B cell (primary cell): Measurements from ENCODE around the gene CCDC92B. TPM values are rescaled to one million over a fixed set of nuclear protein-coding genes. Genes with fewer than 3 reads are reported as not detected.
"Not testable (repeated sequence)": the region's sequence is repeated elsewhere in the genome, so short reads cannot be mapped to it uniquely, and the experiment has no call there.

Experiments used
- ATAC-seq: fragments of 200-7000 bp; cut with Tn5 transposase; one replicate; pipeline ENCODE4 v1.10.0; 2021; ENCODE audit warnings: low read depth, mild to moderate bottlenecking, moderate number of reproducible peaks, moderate library complexity
- CTCF ChIA-PET: fragments of 350-600 bp; sonication (Branson Sonifier 250); formaldehyde crosslinking; loops from one replicate; lab custom pipeline; 2021; ENCODE audit warnings: antibody characterized with exemption, inconsistent platforms; lab: Charles Lee
- POLR2A ChIA-PET: fragments of 350-600 bp; sonication (Branson Sonifier 250); formaldehyde crosslinking; loops from one replicate; lab custom pipeline; 2021; ENCODE audit warnings: antibody characterized with exemption; lab: Charles Lee
- DNase-seq: peaks from one replicate; pipeline ENCODE4 v3.0.0; 2013
- H2AFZ ChIP-seq: 2 replicates; pipeline ENCODE4 v1.6.1; 2012; ENCODE audit warnings: mild to moderate bottlenecking, low read depth, low read length; ENCODE audit not compliant: insufficient read depth, poor library complexity, severe bottlenecking
- H3K27ac ChIP-seq, 2 donors: 1 replicate in 1 of 2; 2 replicates in 1 of 2; pipeline ENCODE4 v1.5.1; 2012 to 2013; ENCODE audit warnings: low read length in 2 of 2, mild to moderate bottlenecking in 2 of 2, moderate library complexity in 1 of 2
- H3K27me3 ChIP-seq, 4 experiments: fragments of 200-600 bp in 1 of 4; sonication (generic) in 1 of 4; replicated peaks in 1 of 4; 1 replicate in 2 of 4; 2 replicates in 2 of 4; pipeline versions ENCODE4 v1.6.1 to v1.7.0; 2013 to 2016; ENCODE audit warnings: low read length in 3 of 4, mild to moderate bottlenecking in 2 of 4, mixed read lengths in 1 of 4, moderate library complexity in 1 of 4; ENCODE audit not compliant: insufficient read depth in 4 of 4, control insufficient read depth in 3 of 4; ENCODE audit errors: control extremely low read depth in 1 of 4
- H3K36me3 ChIP-seq, 2 experiments: replicated peaks in 1 of 2; 1 replicate in 1 of 2; 2 replicates in 1 of 2; pipeline versions ENCODE4 v1.6.1 to v1.7.1; 2013; ENCODE audit warnings: low read length in 1 of 2; ENCODE audit not compliant: insufficient read depth in 2 of 2, control insufficient read depth in 1 of 2; ENCODE audit errors: control extremely low read depth in 1 of 2, extremely low read depth in 1 of 2
- H3K4me1 ChIP-seq, 2 donors: fragments of 200-600 bp in 1 of 2; sonication (generic) in 1 of 2; 1 replicate in 1 of 2; 2 replicates in 1 of 2; pipeline versions ENCODE4 v1.5.1 to v1.6.1; 2013 to 2017; ENCODE audit warnings: low read length in 2 of 2; ENCODE audit not compliant: control insufficient read depth in 2 of 2, insufficient read depth in 2 of 2
- H3K4me2 ChIP-seq: replicated peaks from 2 replicates; pipeline ENCODE3; 2012; ENCODE audit warnings: mild to moderate bottlenecking, low read depth, low read length; ENCODE audit not compliant: poor library complexity, severe bottlenecking
- H3K4me3 ChIP-seq, 5 experiments: fragments of 200-600 bp in 1 of 5; sonication (generic) in 1 of 5; 1 replicate in 3 of 5; 2 replicates in 2 of 5; pipeline versions ENCODE4 v1.5.1 to v1.7.0; 2011 to 2016; ENCODE audit warnings: low read length in 4 of 5, mild to moderate bottlenecking in 4 of 5, low read depth in 2 of 5, control low read depth in 1 of 5, moderate library complexity in 1 of 5; ENCODE audit not compliant: insufficient read depth in 1 of 5; ENCODE audit errors: control extremely low read depth in 1 of 5, extremely low read depth in 1 of 5
- H3K79me2 ChIP-seq: fragments of 200-600 bp; sonication (generic); one replicate; pipeline ENCODE4 v1.6.0; 2016; ENCODE audit warnings: low read length; ENCODE audit not compliant: control insufficient read depth, insufficient read depth
- H3K9ac ChIP-seq: fragments of 200-600 bp; sonication (generic); 2 replicates; pipeline ENCODE4 v1.6.1; 2017; ENCODE audit warnings: mild to moderate bottlenecking, low read length, moderate library complexity
- H3K9me3 ChIP-seq, 3 donors: one replicate each; pipeline versions ENCODE4 v1.6.1 to v1.7.1; 2013; ENCODE audit warnings: low read length in 2 of 3; ENCODE audit not compliant: control insufficient read depth in 2 of 3, insufficient read depth in 1 of 3; ENCODE audit errors: control extremely low read depth in 1 of 3
- H4K20me1 ChIP-seq: 2 replicates; pipeline ENCODE4 v1.6.0; 2012; ENCODE audit warnings: mild to moderate bottlenecking, low read length; ENCODE audit not compliant: insufficient read depth, control insufficient read depth, poor library complexity, severe bottlenecking
- H3K27ac Mint-ChIP-seq: one replicate; pipeline ENCODE4 v1.8.0; 2021; ENCODE audit warnings: mixed read lengths
- H3K27me3 Mint-ChIP-seq: one replicate; pipeline ENCODE4 v1.8.0; 2021; ENCODE audit warnings: mixed read lengths
- H3K4me1 Mint-ChIP-seq: one replicate; pipeline ENCODE4 v1.8.0; 2021; ENCODE audit warnings: mixed read lengths
- H3K4me3 Mint-ChIP-seq: one replicate; pipeline ENCODE4 v1.8.0; 2021; ENCODE audit warnings: mixed read lengths
- H3K9me3 Mint-ChIP-seq: one replicate; pipeline ENCODE4 v1.8.0; 2022; ENCODE audit warnings: mixed read lengths; ENCODE audit not compliant: insufficient read depth
- CTCF ChIP-seq: fragments of 200-600 bp; IDR thresholded peaks from one replicate; pipeline ENCODE4 v1.8.0; 2022; ENCODE audit warnings: antibody characterized with exemption, mild to moderate bottlenecking
- EZH2 ChIP-seq: IDR thresholded peaks from 2 replicates; pipeline ENCODE4 v1.6.1; 2012; ENCODE audit warnings: borderline replicate concordance, low read depth, mild to moderate bottlenecking, moderate library complexity, low read length; ENCODE audit not compliant: insufficient read depth, poor library complexity, severe bottlenecking
- WGBS: methylation state at CpG from one replicate; pipeline ENCODE4 v1.1.5; 2013; ENCODE audit warnings: missing lambda C conversion rate; ENCODE audit not compliant: insufficient coverage; 5-methylcytosine and 5-hydroxymethylcytosine counted together
- intact Hi-C: fragments of 100-400 bp; cut with micrococcal nuclease; formaldehyde crosslinking; loops from one replicate; pipeline ENCODE4 v1.10.0; 2022
- polyA plus RNA-seq: library from polyadenylated mRNA; depleted of rRNA; stranded (reverse); fragments of >200 nt; gene quantifications from 2 replicates; pipeline ENCODE4 v1.2.3, GENCODE V29; 2012
- total RNA-seq, 2 donors: library from RNA; stranded (reverse); fragments of 120-200 nt in 1 of 2; gene quantifications; 1 replicate in 1 of 2; 2 replicates in 1 of 2; pipeline versions ENCODE4 v1.2.3 to v1.2.4, GENCODE V29; 2013 to 2022

Gene CCDC92B
- total and polyA plus RNA-seq, 2 donors (not counting 1 experiment from before 2014, with no cell fraction given) = 0.04 TPM; not detected in 1

GRCh38 chr17:2681650-2682049, 67.8 kb downstream of the CCDC92B start:
- Histone ChIP-seq H3K36me3 (peaks cover 8 to 62% of the 10 kb centered on the region in 2 experiments), H3K27ac (no peak overlapping the region), H3K4me2 (no peak overlapping the region), H3K9ac (no peak overlapping the region), H3K4me3 (no peak overlapping the region), H3K27me3 (no peaks in the 10 kb centered on the region), H3K79me2 (peaks cover 9% of the 10 kb centered on the region), H4K20me1 (peaks cover 14% of the 10 kb centered on the region), H2AFZ (no peak overlapping the region), H3K9me3 (no peaks in the 10 kb centered on the region), H3K4me1 (no peaks in the 10 kb centered on the region)
- DNase-seq = no peak
- intact Hi-C loops = no loop called here
- WGBS = 100% methylated on average over 1 of the region's 7 CpGs
- Mint-ChIP-seq H3K4me1 (no peaks in the 10 kb centered on the region), H3K27ac (no peak overlapping the region), H3K27me3 (no peaks in the 10 kb centered on the region), H3K4me3 (no peak overlapping the region), H3K9me3 (no peaks in the 10 kb centered on the region)
- no peak for ATAC-seq
- CTCF ChIA-PET = no interaction called here
- TF ChIP-seq EZH2 (no peak), CTCF (no peak)
- POLR2A ChIA-PET = no interaction called here

GRCh38 chr17:2680961-2681360, 68.5 kb downstream of the CCDC92B start:
- H3K9ac ChIP-seq = no peak overlapping the region
- H3K36me3 ChIP-seq = peaks cover 8 to 67% of the 10 kb centered on the region in 2 experiments
- no peaks in the 10 kb centered on the region for H3K9me3 ChIP-seq
- peaks cover 12% of the 10 kb centered on the region for H3K79me2 ChIP-seq
- Mint-ChIP-seq H3K9me3 (no peaks in the 10 kb centered on the region), H3K4me3 (no peak overlapping the region), H3K27me3 (no peaks in the 10 kb centered on the region), H3K4me1 (no peaks in the 10 kb centered on the region), H3K27ac (no peak overlapping the region)
- ChIA-PET POLR2A (no interaction called here), CTCF (no interaction called here)
- H4K20me1 ChIP-seq = peaks cover 20% of the 10 kb centered on the region
- no peak for DNase-seq
- H3K27ac ChIP-seq = no peak overlapping the region
- H3K4me1 ChIP-seq = no peaks in the 10 kb centered on the region
- H3K4me3 ChIP-seq = no peak overlapping the region
- no peak overlapping the region for H2AFZ ChIP-seq
- TF ChIP-seq CTCF = no peak
- ATAC-seq = no peak
- no peak overlapping the region for H3K4me2 ChIP-seq
- 100% methylated on average over 2 of the region's 2 CpGs for WGBS
- H3K27me3 ChIP-seq = no peaks in the 10 kb centered on the region
- intact Hi-C loops = no loop called here

- H3K4me3 Mint-ChIP-seq, POLR2A ChIA-PET, H3K9me3 Mint-ChIP-seq, H3K27me3 Mint-ChIP-seq, H3K27ac Mint-ChIP-seq, H3K4me1 ChIP-seq, H3K27me3 ChIP-seq, DNase-seq, ATAC-seq, H3K9me3 ChIP-seq, H3K4me2 ChIP-seq, H3K4me1 Mint-ChIP-seq, H3K9ac ChIP-seq, H2AFZ ChIP-seq, H3K27ac ChIP-seq, CTCF ChIA-PET, H3K4me3 ChIP-seq: not testable (repeated sequence)
- intact Hi-C loops = loop anchor here (10.0 kb wide), 2 partner anchors 54 to 164 kb away; partner anchors contain the start of gene METTL16
- 100% methylated on average over 1 of the region's 1 CpG for WGBS
- H3K36me3 ChIP-seq = peaks cover 11 to 77% of the 10 kb centered on the region in 2 experiments
- H3K79me2 ChIP-seq = peaks cover 19% of the 10 kb centered on the region
- H4K20me1 ChIP-seq = peaks cover 26% of the 10 kb centered on the region
Observed at GRCh38 chr17:2679247-2679646, 70.2 kb downstream of the CCDC92B start.
